Mucosa of descending colon (tissue), 3 donors: ENCODE results near the gene DLG2. TPM values are rescaled to one million over a fixed set of nuclear protein-coding genes. Genes with fewer than 3 reads are reported as not detected.

Experiments used
- ATAC-seq: fragments of 200-7000 bp; cut with Tn5 transposase; one replicate; pipeline ENCODE4 v1.9.1; 2020; ENCODE audit warnings: mild to moderate bottlenecking, moderate library complexity
- DNase-seq, 3 donors: peaks; one replicate each; pipeline ENCODE4 v3.0.0-alpha.2; 2020
- H3K36me3 ChIP-seq: fragments of 200-600 bp; one replicate; pipeline ENCODE4 v1.8.0; 2021; ENCODE audit warnings: low read depth, mild to moderate bottlenecking
- H3K4me1 ChIP-seq: fragments of 200-600 bp; one replicate; pipeline ENCODE4 v1.8.0; 2021; ENCODE audit warnings: low read depth, mild to moderate bottlenecking
- H3K4me3 ChIP-seq: fragments of 200-600 bp; one replicate; pipeline ENCODE4 v1.8.0; 2021; ENCODE audit warnings: mild to moderate bottlenecking
- H3K9me3 ChIP-seq: fragments of 200-600 bp; one replicate; pipeline ENCODE4 v1.8.0; 2021; ENCODE audit warnings: mild to moderate bottlenecking
- intact Hi-C, 2 donors: fragments of 100-400 bp; cut with DNase I in 1 of 2; cut with micrococcal nuclease in 1 of 2; formaldehyde crosslinking; loops; one replicate each; pipeline versions ENCODE4 v1.11.0 to v1.11.1; 2022; cut with DNase I, micrococcal nuclease
- total RNA-seq, 3 donors: library from RNA; stranded (reverse); fragmentation: NEBNext Ultra II Directional in 2 of 3; extraction: Animal tissue kit (Norgen Biotek cat#: 25700) in 2 of 3; gene quantifications; one replicate each; pipeline versions ENCODE4 v1.2.1 to v1.2.4, GENCODE V29; 2021 to 2023
- TF ChIP-seq, protein P1 (sequence below): fragments of 200-600 bp; IDR thresholded peaks from one replicate; pipeline ENCODE4 v1.8.0; 2022; ENCODE audit warnings: antibody characterized with exemption, mild to moderate bottlenecking
- donor health status: DM: no; HTN: no; CAD: no; lungs with moderate emphysema.
- donor health status: DM: no; HTN: no; CAD: no.
- donor health status: DM: no; HTN: yes; CAD: no.

DLG2 gene
- total RNA-seq, 3 donors from 2014 or later, result 2.1 to 11.1 (median 2.4) TPM

GRCh38 chr11:83813296-83813695 is 1813.8 kb downstream of the DLG2 start:
- DNase-seq (no peak), ATAC-seq (no peak)
- Histone ChIP-seq H3K4me1 (no peaks in the 10 kb centered on the region), H3K4me3 (no peak overlapping the region), H3K36me3 (no peaks in the 10 kb centered on the region), H3K9me3 (no peaks in the 10 kb centered on the region)
- TF ChIP-seq, protein P1, sequence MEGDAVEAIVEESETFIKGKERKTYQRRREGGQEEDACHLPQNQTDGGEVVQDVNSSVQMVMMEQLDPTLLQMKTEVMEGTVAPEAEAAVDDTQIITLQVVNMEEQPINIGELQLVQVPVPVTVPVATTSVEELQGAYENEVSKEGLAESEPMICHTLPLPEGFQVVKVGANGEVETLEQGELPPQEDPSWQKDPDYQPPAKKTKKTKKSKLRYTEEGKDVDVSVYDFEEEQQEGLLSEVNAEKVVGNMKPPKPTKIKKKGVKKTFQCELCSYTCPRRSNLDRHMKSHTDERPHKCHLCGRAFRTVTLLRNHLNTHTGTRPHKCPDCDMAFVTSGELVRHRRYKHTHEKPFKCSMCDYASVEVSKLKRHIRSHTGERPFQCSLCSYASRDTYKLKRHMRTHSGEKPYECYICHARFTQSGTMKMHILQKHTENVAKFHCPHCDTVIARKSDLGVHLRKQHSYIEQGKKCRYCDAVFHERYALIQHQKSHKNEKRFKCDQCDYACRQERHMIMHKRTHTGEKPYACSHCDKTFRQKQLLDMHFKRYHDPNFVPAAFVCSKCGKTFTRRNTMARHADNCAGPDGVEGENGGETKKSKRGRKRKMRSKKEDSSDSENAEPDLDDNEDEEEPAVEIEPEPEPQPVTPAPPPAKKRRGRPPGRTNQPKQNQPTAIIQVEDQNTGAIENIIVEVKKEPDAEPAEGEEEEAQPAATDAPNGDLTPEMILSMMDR, result no peak
- intact Hi-C loops, result loop anchor here in 1 of 2 donors (10.0 kb wide), 1 partner anchor 518 kb away; no protein-coding TSS in a partner anchor

DNA sequence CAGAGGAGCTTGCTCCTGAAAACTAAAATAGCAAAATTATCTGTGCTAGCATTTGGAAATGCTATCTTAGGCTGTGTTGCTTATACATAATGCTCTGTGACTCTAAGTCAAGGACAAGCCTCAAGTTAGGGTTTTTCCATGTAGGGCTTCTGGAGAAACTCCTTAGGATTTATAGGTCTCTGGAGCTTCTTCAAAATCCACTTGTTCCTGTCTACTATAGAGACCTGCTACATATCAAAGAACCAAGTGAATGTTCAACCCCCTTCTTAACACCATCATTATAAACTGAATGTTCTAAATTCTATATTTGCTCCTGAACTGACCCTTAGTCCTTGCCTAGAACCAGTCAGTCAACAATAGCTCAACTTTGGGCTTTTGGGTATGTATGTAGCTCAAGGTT is 1817.9 kb downstream of the DLG2 start:
- no peak for ATAC-seq
- TF ChIP-seq, protein P1, result no peak
- Histone ChIP-seq H3K36me3 (no peaks in the 10 kb centered on the region), H3K9me3 (no peaks in the 10 kb centered on the region), H3K4me1 (no peaks in the 10 kb centered on the region), H3K4me3 (no peak overlapping the region)
- DNase-seq, result no peak
- intact Hi-C loops, result no loop called here

GRCh38 chr11:83801799-83802198 is 1825.3 kb downstream of the DLG2 start:
- Histone ChIP-seq H3K9me3 (no peaks in the 10 kb centered on the region), H3K36me3 (no peaks in the 10 kb centered on the region), H3K4me3 (no peak overlapping the region), H3K4me1 (no peaks in the 10 kb centered on the region)
- ATAC-seq (no peak), DNase-seq (no peak)
- TF ChIP-seq, protein P1, result no peak
- intact Hi-C loops, result no loop called here

- ATAC-seq (no peak), DNase-seq (no peak)
- Histone ChIP-seq H3K9me3 (no peaks in the 10 kb centered on the region), H3K4me3 (no peak overlapping the region), H3K4me1 (no peaks in the 10 kb centered on the region), H3K36me3 (no peaks in the 10 kb centered on the region)
- intact Hi-C loops, result no loop called here
- TF ChIP-seq, protein P1, result no peak
Observed at GRCh38 chr11:83793310-83793709, 1833.8 kb downstream of the DLG2 start.

- ATAC-seq (no peak), DNase-seq (no peak)
- TF ChIP-seq, protein P1, result no peak
- Histone ChIP-seq H3K36me3 (no peaks in the 10 kb centered on the region), H3K4me1 (no peaks in the 10 kb centered on the region), H3K9me3 (no peaks in the 10 kb centered on the region), H3K4me3 (no peak overlapping the region)
- intact Hi-C loops, result no loop called here
Observed at GRCh38 chr11:83791557-83791956, 1835.6 kb downstream of the DLG2 start.

- Histone ChIP-seq H3K4me1 (no peaks in the 10 kb centered on the region), H3K4me3 (no peak overlapping the region), H3K36me3 (no peaks in the 10 kb centered on the region), H3K9me3 (no peaks in the 10 kb centered on the region)
- no peak for ATAC-seq
- DNase-seq, result no peak
- TF ChIP-seq, protein P1, result no peak
- intact Hi-C loops, result no loop called here
Observed at GRCh38 chr11:83785942-83786341, 1841.2 kb downstream of the DLG2 start.
